NB4 (cell line): Measurements from ENCODE around the gene MAN2B2.

Source experiments
- MYC ChIP-seq: IDR thresholded peaks from 2 replicates; pipeline ENCODE4 v1.6.1; 2011; ENCODE audit warnings: low read depth, low read length
- POLR2A ChIP-seq: IDR thresholded peaks from 2 replicates; pipeline ENCODE4 v1.6.1; 2011; ENCODE audit warnings: mild to moderate bottlenecking; ENCODE audit not compliant: insufficient read length; ENCODE audit errors: extremely low read depth
- TF ChIP-seq, protein P1 (sequence below): IDR thresholded peaks from one replicate; pipeline ENCODE4 v1.5.1; 2012; ENCODE audit warnings: low read depth, low read length
- TF ChIP-seq, protein P2 (sequence below): IDR thresholded peaks from 2 replicates; pipeline ENCODE4 v1.6.1; 2011; ENCODE audit warnings: low read depth, low read length

DNA sequence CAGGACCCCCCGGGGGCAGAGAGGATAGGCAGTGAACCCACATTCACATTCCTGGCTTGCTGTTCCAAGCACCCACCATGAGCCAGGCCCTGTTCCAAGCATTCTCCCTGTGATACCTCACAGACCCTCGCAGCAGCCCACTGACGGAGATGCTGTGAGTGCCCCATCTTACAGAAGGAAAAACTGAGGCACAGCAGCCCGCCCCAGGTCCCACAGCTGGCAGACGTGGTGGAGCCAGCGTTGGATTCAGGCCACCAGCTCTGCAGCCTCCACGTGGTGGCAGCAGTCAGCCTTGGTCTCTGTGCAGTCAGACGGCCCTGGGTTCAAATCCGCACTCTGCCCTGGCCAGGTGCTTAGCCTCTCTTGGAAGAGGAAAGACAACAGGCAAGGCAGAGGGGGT is 16.8 kb downstream of the MAN2B2 start:
- TF ChIP-seq, protein P1, sequence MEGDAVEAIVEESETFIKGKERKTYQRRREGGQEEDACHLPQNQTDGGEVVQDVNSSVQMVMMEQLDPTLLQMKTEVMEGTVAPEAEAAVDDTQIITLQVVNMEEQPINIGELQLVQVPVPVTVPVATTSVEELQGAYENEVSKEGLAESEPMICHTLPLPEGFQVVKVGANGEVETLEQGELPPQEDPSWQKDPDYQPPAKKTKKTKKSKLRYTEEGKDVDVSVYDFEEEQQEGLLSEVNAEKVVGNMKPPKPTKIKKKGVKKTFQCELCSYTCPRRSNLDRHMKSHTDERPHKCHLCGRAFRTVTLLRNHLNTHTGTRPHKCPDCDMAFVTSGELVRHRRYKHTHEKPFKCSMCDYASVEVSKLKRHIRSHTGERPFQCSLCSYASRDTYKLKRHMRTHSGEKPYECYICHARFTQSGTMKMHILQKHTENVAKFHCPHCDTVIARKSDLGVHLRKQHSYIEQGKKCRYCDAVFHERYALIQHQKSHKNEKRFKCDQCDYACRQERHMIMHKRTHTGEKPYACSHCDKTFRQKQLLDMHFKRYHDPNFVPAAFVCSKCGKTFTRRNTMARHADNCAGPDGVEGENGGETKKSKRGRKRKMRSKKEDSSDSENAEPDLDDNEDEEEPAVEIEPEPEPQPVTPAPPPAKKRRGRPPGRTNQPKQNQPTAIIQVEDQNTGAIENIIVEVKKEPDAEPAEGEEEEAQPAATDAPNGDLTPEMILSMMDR: peak; percentile 10
- TF ChIP-seq, protein P2, sequence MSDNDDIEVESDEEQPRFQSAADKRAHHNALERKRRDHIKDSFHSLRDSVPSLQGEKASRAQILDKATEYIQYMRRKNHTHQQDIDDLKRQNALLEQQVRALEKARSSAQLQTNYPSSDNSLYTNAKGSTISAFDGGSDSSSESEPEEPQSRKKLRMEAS: peak; percentile 14; the same call in 1 of the 2 replicates
- TF ChIP-seq POLR2A (no peak), MYC (no peak)
